H1 (cell line): ENCODE results near the gene VIPR2. TPM values are rescaled to one million over a fixed set of nuclear protein-coding genes. Genes with fewer than 3 reads are reported as not detected.
A peak's percentile ranks its signal among the peaks of the same experiment; 100 is the strongest.

ENCODE experiments used
- CTCF ChIA-PET: fragments of 300-600 bp; sonication (Branson Sonifier 250); formaldehyde crosslinking; loops from one replicate; lab custom pipeline; 2021; ENCODE audit not compliant: partially characterized antibody; lab: Charles Lee
- POLR2A ChIA-PET: fragments of 300-600 bp; sonication (Branson Sonifier 250); formaldehyde crosslinking; loops from one replicate; lab custom pipeline; 2021; ENCODE audit warnings: inconsistent platforms; ENCODE audit not compliant: partially characterized antibody; lab: Charles Lee
- DNase-seq, 2 experiments: peaks; one replicate each; pipeline versions ENCODE4 v3.0.0 to v3.0.0-alpha.2; 2010 to 2022; ENCODE audit warnings: low spot score in 2 of 2, low read depth in 1 of 2, mixed read lengths in 1 of 2
- FAIRE-seq: peaks from 2 replicates; lab custom pipeline; 2011; peaks lifted over from hg19 to GRCh38; lab: Jason Lieb, UNC
- H2AFZ ChIP-seq: 2 replicates; pipeline ENCODE4 v1.8.1; 2012; ENCODE audit warnings: low read length, inconsistent platforms
- H2AK5ac ChIP-seq: 2 replicates; pipeline ENCODE4 v1.6.1; 2013; ENCODE audit warnings: low read depth, low read length
- H2BK120ac ChIP-seq: replicated peaks from 2 replicates; pipeline ENCODE3; 2013; ENCODE audit warnings: low read depth, low read length, inconsistent platforms
- H2BK12ac ChIP-seq: 2 replicates; pipeline ENCODE4 v1.6.1; 2013; ENCODE audit warnings: low read depth, low read length
- H2BK15ac ChIP-seq: 2 replicates; pipeline ENCODE4 v1.6.1; 2013; ENCODE audit warnings: low read length
- H2BK20ac ChIP-seq: 2 replicates; pipeline ENCODE4 v1.6.1; 2013; ENCODE audit warnings: low read length
- H2BK5ac ChIP-seq: 2 replicates; pipeline ENCODE4 v1.6.1; 2013; ENCODE audit warnings: low read depth, low read length
- H3K14ac ChIP-seq: 2 replicates; pipeline ENCODE4 v1.6.1; 2013; ENCODE audit warnings: inconsistent platforms; ENCODE audit not compliant: insufficient read length
- H3K18ac ChIP-seq: 2 replicates; pipeline ENCODE4 v1.6.1; 2013; ENCODE audit warnings: low read length; ENCODE audit errors: extremely low read depth
- H3K23ac ChIP-seq: 2 replicates; pipeline ENCODE4 v1.6.1; 2013; ENCODE audit warnings: inconsistent platforms; ENCODE audit not compliant: insufficient read length
- H3K23me2 ChIP-seq: 2 replicates; pipeline ENCODE4 v1.6.1; 2013; ENCODE audit warnings: low read depth, low read length
- H3K27ac ChIP-seq: 2 replicates; pipeline ENCODE4 v1.6.1; 2011; ENCODE audit warnings: low read depth, low read length, inconsistent platforms
- H3K27me3 ChIP-seq, 4 experiments: replicated peaks in 1 of 4; 1 replicate in 1 of 4; 2 replicates in 3 of 4; pipeline versions ENCODE4 v1.6.1 to v1.8.1; 2011 to 2013; ENCODE audit warnings: low read length in 3 of 4, mild to moderate bottlenecking in 3 of 4, inconsistent platforms in 2 of 4, mixed read lengths in 2 of 4, moderate library complexity in 1 of 4; ENCODE audit not compliant: control insufficient read depth in 3 of 4, insufficient read depth in 3 of 4; ENCODE audit errors: extremely low read depth in 1 of 4
- H3K36me3 ChIP-seq, 4 experiments: 2 replicates each; pipeline versions ENCODE4 v1.6.1 to v1.8.1; 2011 to 2013; ENCODE audit warnings: mild to moderate bottlenecking in 4 of 4, low read length in 3 of 4, moderate library complexity in 2 of 4, control low read depth in 1 of 4, inconsistent platforms in 1 of 4; ENCODE audit not compliant: insufficient read depth in 4 of 4, control insufficient read depth in 2 of 4
- H3K4ac ChIP-seq: replicated peaks from 2 replicates; pipeline ENCODE3; 2013; ENCODE audit warnings: low read length, low read depth, mixed read lengths, inconsistent platforms; ENCODE audit not compliant: insufficient read length
- H3K4me1 ChIP-seq, 4 experiments: replicated peaks in 1 of 4; 1 replicate in 1 of 4; 2 replicates in 3 of 4; pipeline versions ENCODE4 v1.6.1 to v1.8.1; 2011 to 2013; ENCODE audit warnings: low read length in 3 of 4, inconsistent platforms in 2 of 4, mixed read lengths in 1 of 4; ENCODE audit not compliant: insufficient read depth in 4 of 4, control insufficient read depth in 3 of 4
- H3K4me2 ChIP-seq, 2 experiments: 2 replicates each; pipeline versions ENCODE4 v1.6.1 to v1.8.1; 2011 to 2013; ENCODE audit warnings: low read depth in 2 of 2, low read length in 2 of 2, control low read depth in 1 of 2, inconsistent platforms in 1 of 2, mild to moderate bottlenecking in 1 of 2; ENCODE audit not compliant: insufficient read depth in 1 of 2
- H3K4me3 ChIP-seq, 4 experiments: fragments of 200-600, 300-600 bp in 1 of 4; sonication (generic), shearing (Covaris generic), sonication (Bioruptor Twin) in 1 of 4; 2 replicates each; pipeline versions ENCODE4 v1.5.1 to v1.8.1; 2011 to 2016; ENCODE audit warnings: low read length in 4 of 4, low read depth in 3 of 4, control low read depth in 2 of 4, inconsistent platforms in 2 of 4, mild to moderate bottlenecking in 2 of 4, mixed read lengths in 1 of 4, moderate library complexity in 1 of 4; ENCODE audit not compliant: insufficient read depth in 2 of 4; ENCODE audit errors: extremely low read depth in 1 of 4
- H3K56ac ChIP-seq: replicated peaks from 2 replicates; pipeline ENCODE3; 2013; ENCODE audit warnings: low read depth, mild to moderate bottlenecking, mixed read lengths, low read length, inconsistent platforms; ENCODE audit not compliant: insufficient read length
- H3K79me1 ChIP-seq: 2 replicates; pipeline ENCODE4 v1.6.1; 2013; ENCODE audit warnings: low read depth, low read length, control low read depth
- H3K79me2 ChIP-seq, 2 experiments: 2 replicates each; pipeline versions ENCODE4 v1.6.1 to v1.8.1; 2012 to 2013; ENCODE audit warnings: low read length in 2 of 2, mild to moderate bottlenecking in 2 of 2, inconsistent platforms in 1 of 2; ENCODE audit not compliant: insufficient read depth in 2 of 2, control insufficient read depth in 1 of 2
- H3K9ac ChIP-seq, 4 experiments: replicated peaks in 1 of 4; 1 replicate in 1 of 4; 2 replicates in 3 of 4; pipeline versions ENCODE4 v1.6.1 to v1.8.1; 2011 to 2013; ENCODE audit warnings: low read depth in 3 of 4, low read length in 3 of 4, control low read depth in 2 of 4, mild to moderate bottlenecking in 2 of 4, moderate library complexity in 2 of 4, inconsistent platforms in 1 of 4; ENCODE audit errors: extremely low read depth in 1 of 4
- H3K9me3 ChIP-seq, 2 experiments: 2 replicates each; pipeline versions ENCODE4 v1.6.1 to v1.8.1; 2012 to 2013; ENCODE audit warnings: mild to moderate bottlenecking in 2 of 2, moderate library complexity in 2 of 2, control low read depth in 1 of 2, inconsistent platforms in 1 of 2, low read depth in 1 of 2, low read length in 1 of 2, mixed read lengths in 1 of 2; ENCODE audit not compliant: insufficient read depth in 2 of 2
- H4K20me1 ChIP-seq, 2 experiments: replicated peaks in 1 of 2; 2 replicates each; pipeline versions ENCODE3 to v1.8.1; 2011 to 2013; ENCODE audit warnings: inconsistent platforms in 2 of 2, low read length in 2 of 2, mild to moderate bottlenecking in 1 of 2; ENCODE audit not compliant: insufficient read depth in 2 of 2, control insufficient read depth in 1 of 2
- H4K5ac ChIP-seq: 2 replicates; pipeline ENCODE4 v1.6.1; 2013; ENCODE audit warnings: low read length, low read depth, mixed read lengths, inconsistent platforms; ENCODE audit not compliant: insufficient read length
- H4K8ac ChIP-seq: 2 replicates; pipeline ENCODE4 v1.8.0; 2013; ENCODE audit warnings: mild to moderate bottlenecking, moderate library complexity, low read length, inconsistent platforms; ENCODE audit not compliant: insufficient read depth; ENCODE audit errors: extremely low read depth
- H4K91ac ChIP-seq: replicated peaks from 2 replicates; pipeline ENCODE3; 2013; ENCODE audit warnings: low read length, mixed read lengths, inconsistent platforms; ENCODE audit not compliant: insufficient read length
- BCL11A ChIP-seq, 2 experiments: IDR thresholded peaks; one replicate each; pipeline ENCODE4 v1.6.1; 2011; ENCODE audit warnings: low read depth in 2 of 2, low read length in 2 of 2, mild to moderate bottlenecking in 2 of 2
- CEBPB ChIP-seq: IDR thresholded peaks from 2 replicates; pipeline ENCODE4 v1.6.1; 2012; ENCODE audit warnings: low read depth, low read length
- NRF1 ChIP-seq: IDR thresholded peaks from 2 replicates; pipeline ENCODE4 v1.6.1; 2011; ENCODE audit warnings: mild to moderate bottlenecking, low read depth, low read length, improper control_type of control experiment
- POLR2A ChIP-seq, 2 experiments: IDR thresholded peaks; 1 replicate in 1 of 2; 2 replicates in 1 of 2; pipeline ENCODE4 v1.6.1; 2011; ENCODE audit warnings: low read depth in 2 of 2, low read length in 2 of 2, mild to moderate bottlenecking in 2 of 2; ENCODE audit errors: control extremely low read depth in 1 of 2
- WGBS, 2 experiments: shearing (Covaris generic) in 1 of 2; methylation state at CpG; one replicate each; pipeline versions ENCODE4 v1.1.6 to v1.1.7; 2013 to 2015; ENCODE audit warnings: low lambda C conversion rate in 2 of 2, mixed read lengths in 2 of 2, inconsistent platforms in 1 of 2, low coverage in 1 of 2, missing lambda C conversion rate in 1 of 2; ENCODE audit not compliant: insufficient replicate concordance in 2 of 2, insufficient coverage in 1 of 2, insufficient read length in 1 of 2; ENCODE audit errors: extremely low coverage in 1 of 2, missing lambda C conversion rate in 1 of 2; 5-methylcytosine and 5-hydroxymethylcytosine counted together
- polyA plus RNA-seq, 7 experiments: library from polyadenylated mRNA; depleted of rRNA in 3 of 7; stranded (reverse) in 5 of 7; unstranded in 2 of 7; fragments of >200 nt in 5 of 7; fragments of 200-250 nt in 2 of 7; gene quantifications; 1 replicate in 5 of 7; 2 replicates in 1 of 7; 4 replicates in 1 of 7; pipeline versions ENCODE4 v1.2.1 to v1.2.3, GENCODE V29; 2011 to 2013; ENCODE audit warnings: missing spikeins in 2 of 7, mixed read lengths in 2 of 7
- total RNA-seq: library from RNA; stranded (reverse); fragmentation: NEBNext Ultra II Directional; extraction: Animal tissue kit (Norgen Biotek cat#: 25700); gene quantifications from 2 replicates; pipeline ENCODE4 v1.2.1, GENCODE V29; 2021

The VIPR2 gene
- total and polyA plus RNA-seq, 2 of the 8 experiments (the other 6 are each of a cell fraction or from before 2014, with no cell fraction given), result 2.4 to 6.3 TPM

DNA sequence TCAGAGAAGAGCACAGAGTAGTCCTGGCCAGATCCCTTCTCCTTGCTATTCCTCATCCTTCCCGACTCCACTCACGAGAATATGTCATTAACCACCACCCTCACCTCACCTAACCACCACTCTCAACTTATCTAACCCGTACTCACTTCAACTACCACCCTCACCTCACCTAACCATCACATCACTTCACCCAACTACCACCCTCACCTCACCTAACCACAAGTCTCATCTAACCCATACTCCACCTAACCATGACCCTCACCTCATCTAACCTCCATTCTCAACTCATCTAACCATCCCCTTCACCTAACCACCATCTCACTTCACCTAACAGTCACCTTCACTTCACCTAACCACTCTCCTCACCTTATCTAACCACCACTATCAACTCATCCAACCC, 85.0 kb downstream of the VIPR2 start:
- H3K18ac ChIP-seq, result no peak overlapping the region
- peaks cover 0 to 3% of the 10 kb centered on the region in 2 experiments; a peak in 1 of 4 replicates for H3K9me3 ChIP-seq
- H3K56ac ChIP-seq, result peak overlapping the region; percentile 49
- H2BK120ac ChIP-seq, result no peak overlapping the region
- H3K23me2 ChIP-seq, result peaks cover 14% of the 10 kb centered on the region; the same call in 1 of the 2 replicates
- no peak overlapping the region for H4K5ac ChIP-seq
- H3K14ac ChIP-seq, result no peak overlapping the region
- ChIA-PET CTCF (interaction anchor here (1.2 kb wide), 1 partner anchor 12 kb away, joined by 3 read pairs; no protein-coding TSS in a partner anchor), POLR2A (no interaction called here)
- H3K79me1 ChIP-seq, result no peaks in the 10 kb centered on the region
- no peaks in the 10 kb centered on the region for H3K79me2 ChIP-seq
- H3K4me3 ChIP-seq, result no peak overlapping the region
- H4K91ac ChIP-seq, result peak overlapping the region; percentile 32
- no peak overlapping the region for H2AFZ ChIP-seq
- peak overlapping the region; percentile 35; the same call in 1 of the 2 replicates for H2BK5ac ChIP-seq
- 0 out of 2 replicates have a peak overlapping the region, but pooled peaks have one; percentile 72 for H2BK15ac ChIP-seq
- H3K4me1 ChIP-seq, result peaks cover 0 to 4% (median 2%) of the 10 kb centered on the region in 4 experiments; a peak in 1 of 7 replicates
- H3K9ac ChIP-seq, result no peak overlapping the region
- DNase-seq (no peak), FAIRE-seq (no peak)
- no peak overlapping the region for H3K4me2 ChIP-seq
- WGBS, 2 experiments, result 94% methylated on average over 3 of the region's 3 CpGs; no CpG with 5 or more reads in 1 of the 2 experiments
- no peak overlapping the region for H3K4ac ChIP-seq
- peaks cover 0 to 4% (median 0%) of the 10 kb centered on the region in 4 experiments; a peak in 1 of 7 replicates for H3K27me3 ChIP-seq
- no peak overlapping the region for H4K8ac ChIP-seq
- H3K36me3 ChIP-seq, result no peaks in the 10 kb centered on the region
- peak overlapping the region; percentile 75 for H2AK5ac ChIP-seq
- H2BK20ac ChIP-seq, result 0 out of 2 replicates have a peak overlapping the region, but pooled peaks have one; percentile 72
- H4K20me1 ChIP-seq, result no peaks in the 10 kb centered on the region
- peak overlapping the region; percentile 68; the same call in 1 of the 2 replicates for H2BK12ac ChIP-seq
- H3K27ac ChIP-seq, result no peak overlapping the region
- H3K23ac ChIP-seq, result no peak overlapping the region
- TF ChIP-seq BCL11A (IDR thresholded peaks at IDR 0.05; ENCODE audit: low read depth in 2 of 2, low read length in 2 of 2) (no peak), POLR2A (IDR thresholded peaks at IDR 0.05; ENCODE audit: control extremely low read depth in 1 of 2, low read depth in 2 of 2, low read length in 2 of 2) (no peak), NRF1 (no peak), CEBPB (no peak)
